ENCODE measurements around the gene RFX1.
A peak's percentile ranks its signal among the peaks of the same experiment; 100 is the strongest.

Gene RFX1

DNA sequence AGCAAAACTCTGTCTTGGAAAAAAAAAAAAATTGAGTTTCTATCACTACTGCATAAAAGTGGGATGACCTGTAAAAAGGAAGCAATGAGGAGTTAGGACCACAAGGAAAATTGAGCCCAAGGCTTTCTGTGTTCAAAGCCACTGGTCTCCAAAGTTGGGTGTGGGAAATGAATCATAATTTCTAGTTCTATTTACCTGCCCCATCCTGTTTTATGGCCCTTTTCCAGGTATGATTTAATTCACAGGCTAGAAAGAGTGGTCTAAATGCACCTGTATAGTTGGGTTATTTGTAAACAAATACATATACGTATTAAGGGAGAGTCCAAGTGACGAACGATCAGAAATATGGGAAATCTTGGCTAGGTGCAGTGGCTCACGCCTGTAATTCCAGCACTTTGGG, 59.7 kb downstream of the RFX1 start:
- DNase-seq (ENCODE audit: low spot score) (no peak), ATAC-seq (ENCODE audit: low read depth) (peak; percentile 79)
- peaks cover 9% of the 10 kb centered on the region for H3K4me1 ChIP-seq (ENCODE audit: insufficient read depth, poor library complexity, severe bottlenecking)
- no peaks in the 10 kb centered on the region for H3K9me3 ChIP-seq (ENCODE audit: severe bottlenecking)
- no peaks in the 10 kb centered on the region for H3K27me3 ChIP-seq (ENCODE audit: insufficient read depth, poor library complexity, severe bottlenecking)
- TF ChIP-seq, protein P1, sequence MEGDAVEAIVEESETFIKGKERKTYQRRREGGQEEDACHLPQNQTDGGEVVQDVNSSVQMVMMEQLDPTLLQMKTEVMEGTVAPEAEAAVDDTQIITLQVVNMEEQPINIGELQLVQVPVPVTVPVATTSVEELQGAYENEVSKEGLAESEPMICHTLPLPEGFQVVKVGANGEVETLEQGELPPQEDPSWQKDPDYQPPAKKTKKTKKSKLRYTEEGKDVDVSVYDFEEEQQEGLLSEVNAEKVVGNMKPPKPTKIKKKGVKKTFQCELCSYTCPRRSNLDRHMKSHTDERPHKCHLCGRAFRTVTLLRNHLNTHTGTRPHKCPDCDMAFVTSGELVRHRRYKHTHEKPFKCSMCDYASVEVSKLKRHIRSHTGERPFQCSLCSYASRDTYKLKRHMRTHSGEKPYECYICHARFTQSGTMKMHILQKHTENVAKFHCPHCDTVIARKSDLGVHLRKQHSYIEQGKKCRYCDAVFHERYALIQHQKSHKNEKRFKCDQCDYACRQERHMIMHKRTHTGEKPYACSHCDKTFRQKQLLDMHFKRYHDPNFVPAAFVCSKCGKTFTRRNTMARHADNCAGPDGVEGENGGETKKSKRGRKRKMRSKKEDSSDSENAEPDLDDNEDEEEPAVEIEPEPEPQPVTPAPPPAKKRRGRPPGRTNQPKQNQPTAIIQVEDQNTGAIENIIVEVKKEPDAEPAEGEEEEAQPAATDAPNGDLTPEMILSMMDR (IDR thresholded peaks at IDR 0.05; ENCODE audit: poor library complexity, severe bottlenecking): no peak
- peak overlapping the region; percentile 19 for H3K27ac ChIP-seq (ENCODE audit: poor library complexity, severe bottlenecking)
- no peaks in the 10 kb centered on the region for H3K36me3 ChIP-seq (ENCODE audit: low read depth)
- no peak overlapping the region for H3K4me3 ChIP-seq (ENCODE audit: severe bottlenecking)

GRCh38 chr19:13942023-13942684, 64.0 kb downstream of the RFX1 start:
- Histone ChIP-seq H3K4me1 (ENCODE audit: insufficient read depth, poor library complexity, severe bottlenecking) (peaks cover 17% of the 10 kb centered on the region), H3K27ac (ENCODE audit: poor library complexity, severe bottlenecking) (no peak overlapping the region), H3K27me3 (ENCODE audit: insufficient read depth, poor library complexity, severe bottlenecking) (no peaks in the 10 kb centered on the region), H3K4me3 (ENCODE audit: severe bottlenecking) (no peak overlapping the region), H3K36me3 (ENCODE audit: low read depth) (no peaks in the 10 kb centered on the region), H3K9me3 (ENCODE audit: severe bottlenecking) (no peaks in the 10 kb centered on the region)
- DNase-seq (ENCODE audit: low spot score): no peak
- no peak for ATAC-seq (ENCODE audit: low read depth)
- TF ChIP-seq, protein P1 (IDR thresholded peaks at IDR 0.05; ENCODE audit: poor library complexity, severe bottlenecking): no peak

DNA sequence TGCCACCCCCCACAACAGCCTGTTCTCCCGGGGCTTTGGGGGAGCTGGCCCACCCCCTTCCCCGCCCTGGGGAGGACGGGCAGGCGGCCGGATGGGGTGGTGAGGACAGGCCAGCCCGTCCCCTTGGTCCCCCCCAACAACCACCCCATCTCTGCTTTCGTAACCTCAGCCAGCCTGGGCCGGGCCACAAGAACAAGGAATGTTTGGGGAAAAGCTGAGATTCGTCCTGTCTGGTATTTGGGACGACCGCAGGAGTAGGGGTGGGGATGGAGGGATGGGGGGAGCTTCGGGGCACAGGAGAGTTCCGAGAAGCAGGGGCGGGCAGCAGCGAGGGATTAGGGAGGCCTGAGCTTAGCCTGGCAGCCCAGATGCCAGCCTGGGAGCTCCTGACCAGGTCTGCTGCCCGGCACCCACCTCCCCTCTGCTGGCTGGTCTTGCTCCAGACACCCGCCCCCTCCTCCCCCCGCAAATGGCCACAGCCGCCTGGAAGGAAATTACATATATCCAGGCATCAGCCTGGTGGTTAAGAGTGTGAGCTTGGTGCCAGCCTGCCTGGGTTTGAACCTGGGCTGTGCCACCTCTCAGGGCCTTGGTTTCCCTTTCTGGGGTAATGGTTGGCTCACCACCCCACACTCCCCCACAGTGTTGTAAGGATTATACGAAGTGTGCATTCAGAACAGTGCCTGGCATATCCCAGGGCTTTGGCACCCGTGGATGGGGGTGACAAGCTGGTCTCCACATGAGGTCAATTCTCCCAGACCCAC, 67.6 kb downstream of the RFX1 start, which contains the start of gene PODNL1:
Gene PODNL1, minus strand, starts transcription at position 117 of the 764 bp plus-strand sequence. CDS start 236 bp downstream, outside the sequence.
- Histone ChIP-seq H3K4me3 (ENCODE audit: severe bottlenecking) (no peak within 1 kb of the TSS), H3K27me3 (ENCODE audit: insufficient read depth, poor library complexity, severe bottlenecking) (no peaks in the 10 kb centered on the region), H3K9me3 (ENCODE audit: severe bottlenecking) (no peaks in the 10 kb centered on the region), H3K36me3 (ENCODE audit: low read depth) (no peaks in the 10 kb centered on the region), H3K4me1 (ENCODE audit: insufficient read depth, poor library complexity, severe bottlenecking) (peaks cover 8% of the 10 kb centered on the region), H3K27ac (ENCODE audit: poor library complexity, severe bottlenecking) (no peak within 1 kb of the TSS)
- DNase-seq (ENCODE audit: low spot score) (no peak), ATAC-seq (ENCODE audit: low read depth) (peak; percentile 60)
- TF ChIP-seq, protein P1 (IDR thresholded peaks at IDR 0.05; ENCODE audit: poor library complexity, severe bottlenecking): no peak

DNA sequence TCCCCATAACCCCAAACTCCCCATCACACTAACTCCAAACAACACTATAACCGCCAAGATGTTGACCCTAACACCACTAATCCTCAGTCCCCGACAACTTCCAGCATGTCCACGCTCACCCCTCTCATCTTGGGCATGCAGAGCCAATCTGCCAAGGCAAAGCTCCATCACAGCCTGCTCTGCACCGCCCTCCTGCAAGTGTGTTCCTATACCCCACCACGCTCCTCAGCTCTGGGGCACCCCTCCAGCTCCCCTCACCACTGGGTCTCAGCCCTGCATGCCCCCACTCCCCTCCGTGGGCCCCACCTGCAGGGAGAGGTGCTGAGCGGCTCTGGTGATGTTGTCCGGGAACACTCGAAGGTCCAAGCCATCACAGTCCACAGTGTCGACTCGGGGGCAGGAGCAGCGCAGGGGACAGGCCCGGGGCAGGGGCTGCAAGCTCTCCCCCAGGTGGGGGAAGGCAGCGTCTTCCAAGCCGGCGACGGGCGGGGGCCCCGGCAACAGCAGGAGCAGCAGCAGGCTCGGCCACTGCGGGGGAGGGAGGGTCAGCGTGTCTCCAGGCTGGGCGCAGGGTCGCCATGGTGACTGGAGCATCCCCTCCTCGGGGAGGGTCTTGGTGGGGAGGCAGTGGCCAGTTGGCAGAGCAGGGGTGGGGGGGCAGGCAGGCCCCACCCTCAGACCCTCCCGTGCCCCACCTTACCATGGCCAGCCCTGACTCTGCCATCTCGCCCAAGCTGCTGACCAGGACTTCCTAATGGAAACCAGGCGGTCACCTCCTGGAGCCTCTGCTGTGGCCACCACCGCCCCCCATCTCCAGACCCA, 68.4 kb downstream of the RFX1 start:
- Histone ChIP-seq H3K4me1 (ENCODE audit: insufficient read depth, poor library complexity, severe bottlenecking) (peaks cover 8% of the 10 kb centered on the region), H3K27me3 (ENCODE audit: insufficient read depth, poor library complexity, severe bottlenecking) (no peaks in the 10 kb centered on the region), H3K27ac (ENCODE audit: poor library complexity, severe bottlenecking) (no peak overlapping the region), H3K4me3 (ENCODE audit: severe bottlenecking) (no peak overlapping the region), H3K9me3 (ENCODE audit: severe bottlenecking) (no peaks in the 10 kb centered on the region), H3K36me3 (ENCODE audit: low read depth) (no peaks in the 10 kb centered on the region)
- ATAC-seq (ENCODE audit: low read depth): peak; percentile 10; the same call in 1 of the 3 replicates
- TF ChIP-seq, protein P1 (IDR thresholded peaks at IDR 0.05; ENCODE audit: poor library complexity, severe bottlenecking): no peak
- DNase-seq (ENCODE audit: low spot score): no peak

Data from RWPE2 (cell line).